HG02970 (cell line): ENCODE data around the gene RAB27A.
"Not testable (repeated sequence)": the region's sequence is repeated elsewhere in the genome, so short reads cannot be mapped to it uniquely, and the experiment has no call there.

Experiments
- ATAC-seq: cut with Tn5 transposase; IDR thresholded peaks from one replicate; pipeline ENCODE4 v1.9.1; 2021; ENCODE audit warnings: mild to moderate bottlenecking, moderate library complexity, moderate number of reproducible peaks; ENCODE audit not compliant: unreplicated experiment, low FRiP score

RAB27A gene

DNA sequence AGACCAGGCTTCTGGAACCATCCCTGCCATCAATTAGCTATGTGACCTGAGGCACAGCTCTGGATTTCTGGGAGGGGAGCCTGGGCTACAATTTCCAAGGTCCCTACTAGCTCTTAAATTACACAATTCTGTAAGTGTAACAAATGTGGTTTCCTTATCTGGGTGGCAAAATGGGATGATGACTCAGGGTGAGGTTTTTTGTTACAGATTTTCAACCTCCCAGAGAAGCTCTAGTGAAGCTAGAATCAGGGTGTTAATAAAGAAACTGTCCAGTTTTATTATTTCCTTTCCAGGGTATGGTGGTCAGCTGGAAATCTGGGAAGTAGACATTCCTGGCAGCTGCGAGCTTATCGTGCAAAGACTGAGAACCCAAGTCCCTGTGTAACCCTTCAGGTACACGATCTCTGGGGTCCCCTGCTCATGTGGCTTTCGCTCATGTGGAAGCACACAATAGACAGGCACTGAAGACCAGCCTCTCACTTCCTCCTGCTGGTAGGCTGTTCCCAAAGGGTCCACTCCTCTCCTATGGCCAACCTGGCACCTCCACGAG, 7.3 kb downstream of the RAB27A start:
- no peak for ATAC-seq

DNA sequence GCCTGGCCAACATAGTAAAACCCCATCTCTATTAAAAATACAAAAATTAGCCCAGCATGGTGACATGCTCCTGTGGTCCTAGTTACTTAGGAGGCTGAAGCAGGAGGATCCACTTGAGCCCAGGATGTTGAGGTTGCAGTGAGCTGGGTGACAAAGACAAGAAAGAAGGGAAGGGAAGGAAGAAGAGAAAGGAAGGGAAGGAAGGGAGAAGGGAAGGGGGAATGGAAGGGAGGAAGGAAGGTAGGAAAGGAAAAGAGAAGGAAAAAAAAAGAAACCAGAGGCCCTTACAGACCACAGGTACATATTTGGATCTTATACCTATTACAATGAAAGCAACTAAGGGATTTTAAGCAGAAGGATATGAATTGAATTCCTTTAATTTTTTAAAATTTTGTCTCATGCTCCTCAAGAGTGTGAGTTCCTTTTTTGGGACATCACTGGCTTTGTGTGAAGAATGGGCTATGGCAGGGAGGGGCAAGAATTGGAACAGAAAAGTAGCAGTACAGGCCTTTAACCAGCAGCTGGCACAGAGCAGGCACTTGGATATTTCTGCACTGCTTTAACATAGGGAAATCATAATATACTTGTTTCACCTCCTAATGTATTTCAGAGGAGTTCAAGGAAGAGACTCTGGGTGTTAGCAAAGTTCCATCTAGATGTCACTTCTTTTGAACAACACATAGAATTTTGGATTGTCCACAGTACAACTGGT, 7.9 kb downstream of the RAB27A start:
- no peak for ATAC-seq

DNA sequence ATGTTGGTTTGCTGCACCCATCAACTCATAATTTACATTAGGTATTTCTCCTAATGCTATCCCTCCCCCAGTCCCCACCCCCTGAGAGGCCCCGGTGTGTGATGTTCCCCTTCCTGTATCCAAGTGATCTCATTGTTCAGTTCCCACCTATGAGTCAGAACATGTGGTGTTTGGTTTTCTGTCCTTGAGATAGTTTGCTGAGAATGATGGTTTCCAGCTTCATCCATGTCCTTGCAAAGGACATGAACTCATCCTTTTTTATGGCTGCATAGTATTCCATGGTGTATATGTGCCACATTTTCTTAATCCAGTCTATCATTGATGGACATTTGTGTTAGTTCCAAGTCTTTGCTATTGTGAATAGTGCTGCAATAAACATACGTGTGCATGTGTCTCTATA, 9.0 kb downstream of the RAB27A start:
- not testable (repeated sequence) for ATAC-seq

DNA sequence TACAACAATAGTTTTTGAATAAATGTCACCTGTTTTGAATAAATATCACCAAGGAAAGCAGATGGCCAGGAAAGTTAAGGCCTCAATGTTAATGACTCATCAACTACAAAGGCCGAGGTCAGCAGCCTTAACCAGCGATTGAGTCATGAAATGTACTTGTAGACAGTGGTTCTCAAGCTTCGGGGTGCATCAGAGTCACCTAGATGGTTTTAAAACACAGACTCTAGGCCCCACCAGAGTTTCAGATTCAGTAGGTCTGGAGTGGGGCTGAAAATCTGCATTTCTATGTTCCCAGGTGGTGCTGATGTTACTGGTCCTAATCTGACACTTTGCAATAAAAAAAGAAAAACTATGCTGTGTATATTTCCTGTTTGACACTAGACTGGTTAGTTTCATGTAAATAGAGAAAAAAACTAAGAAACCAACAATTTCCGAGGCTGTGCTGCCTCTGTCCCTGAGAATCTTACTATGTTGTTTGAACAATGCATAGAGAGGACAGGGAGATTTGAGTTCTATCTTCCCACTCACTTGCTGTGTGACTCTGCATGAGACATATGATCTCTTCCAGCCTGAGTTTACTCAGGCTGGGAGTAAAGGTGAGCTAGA, 9.8 kb downstream of the RAB27A start:
- peak; percentile 81 for ATAC-seq

DNA sequence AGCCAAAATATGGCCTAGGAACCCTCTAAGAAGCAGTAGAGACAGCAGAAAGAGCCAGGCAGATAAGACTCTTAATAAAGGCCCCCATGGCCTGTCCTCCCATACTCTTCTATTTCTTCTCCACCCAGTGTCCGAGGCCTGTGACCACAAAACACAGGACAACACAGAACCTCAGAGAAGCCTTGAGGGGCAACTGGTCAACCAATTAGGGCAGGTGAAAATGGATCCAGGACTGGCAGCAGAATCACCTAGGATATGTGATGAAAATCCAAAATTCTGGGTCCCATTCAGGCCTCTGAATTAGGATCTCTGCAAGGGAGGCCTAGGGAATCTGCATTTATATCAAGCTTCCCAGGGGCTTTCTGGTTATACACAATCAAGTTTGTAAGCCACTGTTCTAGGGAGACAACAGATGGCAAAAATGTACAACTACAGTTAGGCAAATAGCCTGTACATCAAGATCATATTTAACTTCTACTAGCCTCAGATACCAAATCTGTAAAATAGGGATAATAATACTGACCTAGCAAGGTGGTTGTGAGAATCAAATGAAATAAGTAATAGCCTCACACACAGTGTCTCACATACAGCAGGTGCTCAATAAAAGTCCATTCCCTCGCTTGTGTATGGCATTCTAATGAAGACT, 10.4 kb downstream of the RAB27A start:
- no peak for ATAC-seq

DNA sequence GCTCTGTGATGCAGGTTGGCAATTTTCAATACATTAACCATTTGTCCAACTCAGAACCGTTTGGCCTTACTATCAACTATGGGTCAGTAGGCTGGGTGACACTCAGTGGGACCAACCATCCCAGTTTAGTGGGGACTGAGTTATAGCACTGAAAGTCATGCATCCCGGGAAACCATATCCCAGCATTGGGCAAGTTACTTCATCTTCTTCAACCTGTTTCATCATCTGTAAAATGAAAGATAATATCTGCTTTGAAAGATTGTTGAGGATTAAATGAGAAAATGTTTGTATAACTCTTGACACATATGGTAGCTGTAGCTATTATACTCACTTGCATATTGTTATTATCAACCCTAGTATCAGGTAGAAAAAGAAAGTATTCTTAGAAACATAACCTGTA, 11.9 kb downstream of the RAB27A start:
- ATAC-seq: no peak

DNA sequence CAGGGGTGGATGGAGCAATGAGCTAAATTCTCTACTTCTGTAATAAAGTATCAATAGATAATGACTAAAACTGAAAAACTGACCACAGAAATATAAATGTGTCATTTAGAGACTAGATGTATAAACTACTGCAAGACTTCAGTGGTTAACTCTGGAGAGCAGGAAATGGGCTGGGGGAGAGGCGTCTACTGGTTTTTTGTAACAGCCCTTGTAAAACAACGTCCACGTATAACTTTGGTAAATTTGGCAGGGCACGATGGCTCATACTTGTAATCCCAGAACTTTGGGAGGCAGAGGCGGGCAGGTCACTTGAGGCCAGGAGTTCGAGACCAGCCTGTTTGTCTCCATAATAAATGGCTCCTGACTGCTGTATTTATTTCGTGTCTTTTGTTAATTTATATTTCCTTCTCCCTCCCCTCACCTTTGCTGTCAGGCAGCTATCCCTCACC, 12.5 kb downstream of the RAB27A start:
- ATAC-seq: peak; percentile 43

DNA sequence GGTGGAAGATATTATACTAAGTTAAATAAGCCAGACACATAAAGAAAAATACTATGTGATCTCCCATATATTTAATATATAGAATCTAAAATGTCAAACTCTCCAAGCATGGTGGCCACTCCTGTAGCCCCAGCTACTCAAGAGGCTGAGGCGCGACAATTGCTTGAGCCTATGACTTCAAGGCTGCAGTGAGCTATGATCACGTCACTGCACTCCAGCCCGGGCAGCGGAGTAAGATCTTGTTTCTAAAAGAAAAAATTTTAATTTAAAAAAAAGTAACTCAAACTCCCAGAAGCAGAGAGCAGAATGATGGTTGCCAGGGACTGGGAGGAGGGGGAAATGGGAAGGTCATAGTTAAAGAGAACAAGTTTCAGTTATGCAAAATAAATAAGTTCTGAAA, 13.3 kb downstream of the RAB27A start:
- no peak for ATAC-seq

DNA sequence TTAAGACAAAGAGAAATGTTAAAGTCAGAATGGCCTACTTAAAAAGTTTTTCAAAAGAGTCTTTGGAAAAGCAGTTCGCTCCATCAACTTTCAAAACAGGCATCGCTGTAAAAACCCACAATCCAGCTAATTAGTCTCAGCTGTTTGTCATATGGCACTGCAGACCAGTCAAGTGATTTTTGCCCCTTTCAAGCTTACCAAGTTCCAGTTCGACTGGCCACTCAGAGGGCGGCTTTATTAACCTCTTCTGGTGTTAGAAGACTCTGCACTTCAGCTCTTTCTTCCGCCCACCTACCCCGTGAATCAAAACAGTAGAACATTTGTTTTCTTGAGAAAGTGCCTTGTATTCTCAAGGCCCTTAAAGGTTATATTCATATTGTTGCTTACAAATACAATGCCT, 19.3 kb downstream of the RAB27A start:
- no peak for ATAC-seq

DNA sequence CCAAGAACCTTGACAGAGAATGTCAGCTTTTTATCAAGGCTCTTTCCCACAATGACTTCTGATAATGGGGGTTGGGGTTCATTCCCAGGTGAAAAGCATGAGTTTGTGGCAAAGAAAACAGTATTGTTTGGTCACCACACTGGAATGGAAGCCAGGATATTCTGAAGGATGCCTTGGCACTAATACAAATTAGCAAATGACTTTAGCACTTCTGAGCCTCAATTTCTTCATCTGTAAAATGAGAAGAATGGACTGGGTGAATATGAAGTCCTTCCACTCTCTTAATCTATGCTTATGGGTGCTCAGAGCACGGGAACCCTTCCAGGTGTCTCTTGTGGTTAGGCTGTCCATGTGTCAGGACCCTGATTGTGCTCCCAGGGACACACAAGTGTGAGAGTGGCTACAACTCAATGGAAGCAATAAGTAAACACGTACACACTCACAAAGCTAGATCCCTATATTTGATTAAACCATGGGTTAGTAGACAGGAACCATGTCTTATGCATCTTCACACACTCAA, 21.4 kb downstream of the RAB27A start:
- ATAC-seq: no peak

DNA sequence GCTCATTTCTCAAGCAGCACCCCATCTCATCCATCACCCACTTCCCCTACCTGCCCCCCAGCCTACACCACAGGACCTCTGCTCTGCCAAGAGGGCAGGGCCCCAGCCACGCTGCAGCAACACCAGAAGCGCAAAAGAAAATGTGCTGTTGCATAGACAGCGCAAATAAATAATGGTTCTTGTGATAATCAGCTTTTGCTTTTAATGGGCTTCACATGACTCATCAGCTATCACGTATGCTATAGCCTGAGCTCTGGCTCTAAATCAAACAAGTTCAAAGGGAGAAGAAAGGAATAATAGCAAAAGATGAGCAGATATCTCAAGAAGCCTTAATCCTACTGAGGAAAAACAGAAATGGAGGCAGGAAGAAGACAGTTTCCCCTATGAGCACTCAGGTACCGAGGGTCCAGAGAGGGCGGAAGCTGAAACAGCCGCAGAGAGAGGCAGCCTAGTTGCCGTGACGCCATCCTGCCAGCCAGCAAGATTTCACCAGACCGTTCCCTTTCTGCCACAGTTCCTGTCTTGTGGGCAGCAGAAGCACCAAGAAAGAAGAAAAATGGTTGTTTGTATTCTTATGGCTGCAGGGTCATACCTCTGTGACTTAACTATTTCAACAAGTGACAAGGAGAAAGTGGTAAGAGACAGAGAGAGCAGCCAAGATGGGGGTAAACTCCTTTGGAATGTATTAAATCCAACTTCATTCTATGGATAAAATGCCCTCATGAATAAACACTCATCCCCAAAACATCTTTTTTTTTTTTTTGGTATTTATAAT, 22.0 kb downstream of the RAB27A start:
- no peak for ATAC-seq

DNA sequence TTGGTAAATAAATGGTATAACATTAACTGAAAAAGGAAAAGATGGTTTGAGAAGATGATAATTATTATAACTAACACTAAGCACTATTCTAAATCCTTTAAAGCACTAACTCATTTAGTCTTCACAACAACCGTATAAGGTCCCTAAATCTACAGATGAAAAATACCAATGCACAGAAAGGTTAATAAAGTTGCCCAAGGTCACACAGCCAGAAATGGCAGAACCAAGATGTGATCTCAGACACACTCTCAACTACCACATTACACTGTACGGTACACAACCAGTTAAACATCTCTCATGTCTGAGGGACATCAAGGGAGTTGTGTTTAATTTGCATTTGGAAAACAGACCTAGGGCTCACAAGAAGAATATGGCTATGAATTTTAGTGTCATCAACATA, 23.1 kb downstream of the RAB27A start:
- no peak for ATAC-seq

DNA sequence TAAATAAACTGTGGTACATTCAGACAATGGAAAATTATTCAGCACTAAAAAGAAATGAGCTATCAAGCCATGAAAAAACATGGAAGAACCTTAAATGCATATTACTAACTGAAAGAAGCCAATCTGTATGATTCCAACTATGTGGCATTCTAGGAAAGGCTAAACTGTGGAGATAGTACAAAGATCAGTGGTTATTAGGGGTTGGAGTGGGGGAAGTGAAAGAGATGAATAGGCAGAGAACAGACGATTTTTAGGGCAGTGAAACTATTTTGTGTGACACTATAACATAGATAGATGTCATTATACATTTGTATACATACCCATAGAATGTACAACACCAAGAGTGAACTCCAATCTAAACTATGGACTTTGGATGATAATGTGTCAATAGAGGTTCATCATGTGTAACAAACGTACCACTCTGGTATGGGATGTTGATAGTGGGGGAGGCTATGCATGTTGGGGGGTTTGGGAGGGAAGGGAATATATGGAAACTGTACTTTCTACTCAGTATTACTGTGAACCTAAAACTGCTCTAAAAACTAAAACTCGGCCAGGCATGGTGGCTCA, 29.0 kb downstream of the RAB27A start:
- no peak for ATAC-seq

DNA sequence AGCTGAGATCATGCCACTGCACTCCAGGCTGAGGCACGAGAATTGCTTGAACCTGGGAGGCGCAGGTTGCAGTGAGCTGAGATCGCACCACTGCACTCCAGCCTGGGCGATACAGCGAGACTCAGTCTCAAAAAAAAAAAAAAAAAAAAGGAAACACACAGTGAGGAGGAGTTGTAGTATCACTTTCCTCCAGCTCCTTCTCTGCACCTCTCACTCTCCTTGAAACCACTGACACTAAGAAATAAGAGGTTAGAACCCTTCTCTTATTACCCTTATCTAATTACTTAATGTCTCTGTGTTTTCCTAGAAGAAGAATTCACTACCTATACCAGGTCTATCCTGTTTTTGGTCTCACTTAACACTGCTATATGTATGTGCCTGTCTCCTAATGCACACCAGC, 31.7 kb downstream of the RAB27A start:
- no peak for ATAC-seq

DNA sequence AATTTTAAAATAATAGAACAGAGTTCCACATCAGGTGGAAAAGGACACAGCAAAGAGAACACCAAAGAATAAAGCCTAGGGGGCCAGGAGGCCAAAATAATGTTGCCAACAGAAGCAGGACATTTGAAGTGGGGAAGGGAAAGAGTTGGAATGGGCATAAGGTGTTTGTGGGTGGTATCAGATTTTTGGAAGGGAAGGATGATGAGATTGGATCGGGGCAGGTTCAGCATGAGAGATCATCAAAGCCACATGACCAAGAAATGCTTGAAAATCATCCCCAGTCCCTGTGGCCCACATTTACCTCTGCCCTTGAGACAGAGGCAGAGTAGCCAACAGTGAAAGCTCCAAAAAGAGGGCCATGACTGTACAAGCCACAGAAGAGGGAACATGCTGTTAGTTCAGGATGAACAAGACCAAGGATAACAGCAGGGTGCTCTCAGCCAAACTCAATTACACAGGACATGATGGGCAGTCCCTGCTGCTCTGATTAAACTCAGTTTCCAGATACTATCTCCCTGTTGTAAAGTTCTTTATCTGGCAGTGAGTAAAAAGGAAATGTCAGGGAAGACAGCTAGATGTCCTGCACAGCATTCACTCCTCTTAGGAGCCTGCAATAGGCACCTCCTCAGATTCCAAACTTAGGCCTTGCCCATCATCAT, 32.5 kb downstream of the RAB27A start:
- ATAC-seq: no peak

DNA sequence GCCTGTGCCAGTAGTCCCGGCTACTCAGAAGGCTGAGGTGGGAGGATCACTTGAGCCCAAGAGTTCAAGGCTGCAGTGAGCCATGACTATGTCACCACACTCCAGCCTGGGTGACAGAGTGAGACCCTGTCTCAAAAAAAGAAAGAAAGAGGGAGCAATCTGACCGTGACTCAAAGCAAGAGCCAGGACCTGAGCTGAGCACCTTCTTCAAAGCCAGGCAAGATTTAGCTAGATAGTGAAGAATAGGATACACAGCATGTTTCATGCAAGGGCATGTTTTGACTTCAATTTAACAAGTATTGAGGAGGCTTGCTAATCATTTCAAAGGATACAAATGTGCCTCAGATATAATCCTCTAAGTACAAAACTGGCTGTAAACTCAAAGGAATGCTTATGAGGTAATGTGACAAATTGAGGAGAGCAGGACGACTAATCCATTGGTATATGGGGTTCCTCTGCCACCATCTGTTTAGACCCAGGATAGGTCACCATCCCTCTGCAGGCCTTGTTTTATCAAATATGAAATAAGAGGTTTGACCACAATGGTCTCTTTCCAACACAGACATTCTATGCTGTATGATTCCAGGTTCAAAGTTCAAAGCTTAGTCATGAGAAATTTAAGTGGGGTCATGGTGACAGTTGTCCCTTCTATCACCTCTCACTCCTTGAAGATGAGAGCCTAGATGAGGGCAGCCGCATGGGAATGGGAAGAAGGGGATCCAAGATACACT, 33.2 kb downstream of the RAB27A start:
- no peak for ATAC-seq

DNA sequence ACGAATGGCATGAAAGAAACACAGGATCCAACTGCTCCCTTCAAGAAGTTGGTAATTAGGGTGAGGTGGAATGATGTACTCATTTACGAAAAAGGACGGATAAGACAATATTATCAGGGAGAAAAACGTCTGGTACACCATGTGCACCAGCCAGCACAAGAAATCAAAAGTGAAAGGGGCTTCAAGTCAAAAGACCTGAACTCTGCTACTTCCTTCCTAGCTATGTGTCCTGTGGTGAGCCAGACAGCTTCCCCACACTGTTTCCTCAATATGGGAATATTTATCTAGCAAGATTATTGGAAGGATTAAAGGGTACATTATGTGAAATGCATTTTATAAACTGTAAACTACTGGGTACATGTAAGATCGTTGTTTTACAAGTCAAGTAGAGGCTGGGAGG, 33.9 kb downstream of the RAB27A start:
- no peak for ATAC-seq

DNA sequence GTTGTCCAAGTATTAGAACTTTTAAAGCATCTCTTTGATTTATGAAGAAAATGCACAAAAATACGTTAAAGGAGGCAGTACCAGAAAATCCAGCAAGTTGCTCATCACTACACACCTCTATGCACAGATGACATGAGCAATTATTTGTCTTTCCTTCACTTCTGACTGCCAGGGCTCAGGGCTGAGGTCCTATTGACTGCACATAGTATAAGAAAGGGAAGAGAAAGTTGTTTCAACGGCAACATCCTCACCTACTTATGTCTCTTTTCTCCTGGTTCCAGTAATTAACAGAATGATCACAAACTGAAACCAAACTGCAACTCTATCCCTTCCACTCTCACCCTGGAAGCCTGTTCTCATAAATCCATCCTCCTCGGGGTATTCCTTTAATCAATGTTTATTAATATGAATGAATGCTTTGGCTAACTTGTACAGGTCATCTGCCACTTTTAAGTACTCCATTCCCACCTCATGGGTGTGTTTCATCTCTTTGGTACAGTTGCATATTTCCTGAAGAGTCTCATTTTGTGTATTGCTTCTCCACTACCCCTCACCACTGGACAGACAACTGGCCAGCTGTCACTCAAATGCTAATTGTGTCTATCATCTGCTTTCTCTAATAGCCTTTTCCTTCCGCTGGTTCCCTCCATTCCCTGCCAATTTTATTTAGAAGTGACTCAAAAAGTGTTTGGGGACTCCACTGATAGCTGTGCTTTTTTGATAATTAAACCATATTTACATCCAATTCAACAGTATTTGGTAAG, 34.5 kb downstream of the RAB27A start:
- ATAC-seq: no peak
